ENCODE data around the gene USP17L19.
"Not testable (repeated sequence)": the region's sequence is repeated elsewhere in the genome, so short reads cannot be mapped to it uniquely, and the experiment has no call there.

GRCh38 chr4:9224596-9224995, 28.6 kb upstream of the USP17L19 start, which contains the start of gene USP17L13:
- TF ChIP-seq CTCF (conservative IDR thresholded peaks at IDR 0.05); ZFX (IDR thresholded peaks at IDR 0.05): not testable (repeated sequence)

Data from C4-2B (cell line).